SK-N-DZ (cell line): ENCODE results near the gene BRAT1.
"Not testable (repeated sequence)": the region's sequence is repeated elsewhere in the genome, so short reads cannot be mapped to it uniquely, and the experiment has no call there.

Experiments used
- DNase-seq: peaks from one replicate; pipeline ENCODE4 v3.0.0-alpha.2; 2015; ENCODE audit warnings: low spot score

Gene BRAT1

DNA sequence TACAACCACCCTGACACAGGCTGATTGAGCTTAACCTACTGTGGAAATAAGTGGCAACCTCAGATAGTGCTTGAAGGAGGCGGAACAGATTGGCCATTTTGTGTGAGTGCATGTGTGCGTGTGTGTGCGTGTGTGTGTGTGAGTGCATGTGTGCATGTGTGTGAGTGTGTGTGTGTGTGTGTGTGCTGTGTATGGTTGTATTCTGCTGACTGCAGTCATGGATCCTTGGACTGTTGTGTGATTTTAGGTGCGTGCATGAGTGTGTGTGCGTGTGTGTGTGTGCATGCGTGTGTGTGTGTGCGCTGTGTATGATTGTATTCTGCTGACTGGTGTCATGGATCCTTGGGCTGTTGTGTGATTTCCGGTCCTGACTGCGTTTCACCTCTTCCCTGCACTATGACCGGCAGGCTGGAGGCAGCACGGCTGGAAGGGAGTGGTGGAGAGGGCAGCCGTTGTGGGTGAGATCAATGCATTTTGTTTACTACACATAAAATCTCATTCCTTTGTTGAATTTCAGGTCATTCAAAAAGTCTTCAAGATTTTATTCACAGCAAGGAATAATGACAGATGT, 9.7 kb upstream of the BRAT1 start:
- DNase-seq = no peak

DNA sequence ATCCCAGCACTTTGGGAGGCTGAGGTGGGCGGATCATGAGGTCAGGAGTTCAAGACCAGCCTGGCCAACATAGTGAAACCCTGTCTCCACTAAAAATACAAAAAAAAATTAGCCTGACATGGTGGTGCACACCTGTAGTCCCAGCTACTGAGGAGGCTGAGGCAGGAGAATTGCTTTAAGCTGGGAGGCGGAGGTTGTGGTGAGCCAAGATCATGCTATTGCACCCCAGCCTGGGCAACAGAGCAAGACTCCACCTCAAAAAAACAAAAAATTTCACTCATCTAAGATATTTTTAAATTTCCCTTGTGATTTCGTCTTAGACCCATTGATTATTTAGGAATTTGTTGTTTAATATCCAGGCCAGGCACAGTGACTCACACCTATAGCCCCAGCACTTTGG, 8.6 kb upstream of the BRAT1 start:
- DNase-seq = not testable (repeated sequence)

DNA sequence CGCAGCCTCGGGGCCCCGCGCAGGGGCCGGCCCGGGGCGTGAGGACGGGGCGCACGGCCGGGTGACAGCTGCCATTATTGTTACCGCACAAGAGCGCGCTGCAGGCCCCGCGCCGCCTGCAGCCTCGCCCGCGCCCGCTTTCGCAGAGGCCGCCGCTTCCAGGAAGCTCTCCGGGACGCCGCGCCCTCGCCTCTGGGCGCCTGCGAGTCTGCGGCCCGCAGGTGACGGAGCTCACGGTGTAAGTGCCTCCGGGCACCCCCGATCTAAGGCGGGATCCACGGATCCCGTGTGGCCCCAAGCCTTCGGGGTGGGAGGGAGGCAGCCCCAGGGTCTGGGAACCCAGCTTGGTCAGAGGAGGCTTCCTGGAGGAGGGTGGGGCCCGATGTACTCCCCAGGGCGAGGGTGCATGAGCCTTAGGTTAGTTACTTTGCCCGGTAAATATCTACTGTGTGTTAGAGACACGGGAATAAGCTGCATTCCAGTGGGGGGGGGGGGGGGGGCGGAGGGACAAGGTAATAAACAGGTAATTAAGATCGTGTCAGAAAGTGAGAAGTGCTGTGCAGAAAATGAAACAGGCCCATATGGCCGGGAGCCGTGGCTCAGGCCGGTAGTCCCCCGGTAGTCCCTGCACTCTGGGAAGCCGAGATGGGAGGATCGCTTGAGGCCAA, 4.1 kb upstream of the BRAT1 start:
- peak; percentile 16 for DNase-seq

DNA sequence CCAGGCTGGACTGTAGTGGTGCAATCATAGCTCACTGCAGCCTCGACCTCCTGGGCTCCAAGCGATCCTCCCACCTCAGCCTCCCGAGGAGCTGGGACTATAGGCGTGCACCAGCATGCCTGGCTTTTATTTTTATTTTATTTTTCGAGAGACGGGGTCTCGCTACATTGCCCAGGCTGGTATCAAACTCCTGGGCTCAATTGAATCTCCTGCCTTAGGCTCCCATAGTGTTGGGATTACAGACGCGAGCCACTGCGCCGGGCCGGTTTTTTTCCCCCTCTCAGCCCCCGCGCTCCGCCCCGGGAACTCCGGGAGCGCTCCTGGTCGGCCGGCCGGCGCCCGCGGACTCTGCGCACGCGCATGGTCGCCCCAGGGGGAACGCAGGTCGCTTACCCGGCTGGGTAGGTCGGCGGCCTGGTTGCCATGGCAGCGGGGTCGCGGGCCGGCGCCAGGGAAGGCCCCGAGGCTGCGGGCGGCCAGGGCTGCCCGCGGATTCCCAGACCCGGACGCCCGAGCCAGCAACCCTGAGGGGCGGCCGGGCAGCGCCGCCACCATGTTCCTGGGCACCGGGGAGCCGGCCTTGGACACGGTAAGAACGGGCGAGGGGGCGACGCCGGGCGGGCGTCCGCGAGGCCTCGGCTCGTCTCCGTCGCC, 3.4 kb upstream of the BRAT1 start, which contains the start of gene IQCE:
IQCE (plus strand) TSS at position 351 of the 654 bp plus-strand sequence; CDS start at position 554, 203 bp downstream.
- peak; percentile 89 for DNase-seq

DNA sequence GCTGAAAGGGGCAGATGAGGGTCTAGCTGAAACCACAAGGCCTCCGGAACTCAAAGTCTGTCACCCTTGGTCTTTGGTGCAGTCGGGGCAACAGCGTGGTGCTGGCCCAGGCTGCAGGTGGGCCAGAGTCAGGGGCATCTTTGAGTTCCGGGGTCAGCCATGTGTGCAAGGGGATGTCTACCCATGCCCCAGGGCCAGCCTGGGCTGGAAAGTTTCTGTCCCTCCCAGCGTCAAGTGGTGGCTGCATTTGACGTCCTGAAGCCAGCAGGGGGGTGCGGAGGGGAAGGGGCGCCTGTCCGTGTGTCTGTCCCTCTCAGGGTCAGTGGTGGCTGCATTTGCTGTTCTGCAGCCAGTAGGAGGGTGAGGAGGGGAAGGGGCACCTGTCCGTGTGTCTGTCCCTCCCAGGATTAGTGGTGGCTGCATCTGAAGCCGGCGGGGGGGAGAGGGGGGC, 638 bp downstream of the BRAT1 start:
- DNase-seq = peak; percentile 21

DNA sequence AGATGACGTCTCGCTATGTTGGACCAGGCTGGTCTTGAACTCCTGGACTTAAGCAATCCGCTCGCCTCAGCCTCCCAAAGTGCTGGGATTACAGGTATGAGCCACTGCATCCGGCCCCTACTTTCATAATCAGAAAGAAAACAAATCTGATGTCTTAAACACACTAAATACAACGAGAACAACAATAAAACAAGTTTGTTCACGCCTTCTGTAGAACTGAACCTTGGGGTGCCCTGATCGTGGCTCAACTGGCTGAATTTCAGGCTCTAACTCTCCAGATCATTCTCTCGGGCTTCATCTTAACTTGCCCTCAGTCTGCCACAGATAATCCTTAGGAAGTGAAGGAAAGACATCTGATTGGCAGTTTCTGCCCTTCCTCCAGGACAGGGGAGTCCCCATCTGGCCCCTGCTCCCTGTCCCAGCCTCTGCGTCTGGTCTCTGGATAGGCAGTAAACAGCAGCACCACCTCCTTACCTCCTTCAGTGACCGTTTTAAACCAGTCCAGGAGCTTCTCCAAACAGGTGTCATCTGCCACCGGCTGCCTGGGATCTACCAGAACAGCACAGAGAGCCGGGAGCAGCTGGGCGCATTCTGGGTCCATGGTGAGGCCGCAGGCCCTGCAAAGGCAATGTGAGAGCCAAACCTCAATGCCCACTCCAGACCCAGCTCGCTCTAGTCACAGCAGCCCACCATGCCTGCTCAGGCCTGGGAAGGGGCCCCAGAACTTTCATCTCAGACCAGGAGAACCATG, 1.3 kb downstream of the BRAT1 start:
- DNase-seq = peak; percentile 18

DNA sequence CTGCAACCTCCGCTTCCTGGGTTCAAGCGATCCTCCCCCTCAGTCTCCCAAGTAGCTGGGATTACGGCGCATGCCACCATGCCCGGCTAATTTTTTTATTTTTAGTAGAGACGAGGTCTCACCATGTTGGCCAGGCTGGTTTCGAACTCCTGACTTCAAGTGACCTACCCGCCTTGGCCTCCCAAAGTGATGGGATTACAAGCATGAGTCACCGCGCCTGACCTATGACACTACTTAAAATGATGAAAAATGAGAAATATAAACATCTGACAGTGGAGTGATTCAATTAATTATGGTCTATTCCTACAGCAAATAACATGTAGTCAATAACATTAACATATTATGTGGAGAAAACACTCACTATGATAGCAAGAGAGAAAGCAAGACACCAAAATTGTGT, 2.2 kb downstream of the BRAT1 start:
- no peak for DNase-seq

DNA sequence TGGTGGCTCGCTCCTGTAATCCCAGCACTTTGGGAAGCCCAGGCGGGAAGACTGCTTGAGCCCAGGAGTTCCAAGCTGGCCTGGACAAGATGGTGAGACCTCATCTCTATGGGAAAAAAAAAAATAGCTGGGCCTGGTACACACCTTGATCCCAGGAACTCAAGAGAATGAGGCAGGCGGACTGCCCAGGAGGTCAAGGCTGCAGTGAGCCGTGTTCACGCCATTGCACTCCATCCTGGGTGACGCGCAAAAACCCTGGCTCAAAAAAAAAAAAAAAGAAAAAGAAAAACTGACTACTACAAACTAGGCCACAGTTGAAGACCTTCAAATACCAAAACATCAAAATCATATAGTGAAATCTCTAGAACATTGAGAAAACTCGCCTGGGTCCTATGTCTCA, 3.9 kb downstream of the BRAT1 start:
- no peak for DNase-seq

DNA sequence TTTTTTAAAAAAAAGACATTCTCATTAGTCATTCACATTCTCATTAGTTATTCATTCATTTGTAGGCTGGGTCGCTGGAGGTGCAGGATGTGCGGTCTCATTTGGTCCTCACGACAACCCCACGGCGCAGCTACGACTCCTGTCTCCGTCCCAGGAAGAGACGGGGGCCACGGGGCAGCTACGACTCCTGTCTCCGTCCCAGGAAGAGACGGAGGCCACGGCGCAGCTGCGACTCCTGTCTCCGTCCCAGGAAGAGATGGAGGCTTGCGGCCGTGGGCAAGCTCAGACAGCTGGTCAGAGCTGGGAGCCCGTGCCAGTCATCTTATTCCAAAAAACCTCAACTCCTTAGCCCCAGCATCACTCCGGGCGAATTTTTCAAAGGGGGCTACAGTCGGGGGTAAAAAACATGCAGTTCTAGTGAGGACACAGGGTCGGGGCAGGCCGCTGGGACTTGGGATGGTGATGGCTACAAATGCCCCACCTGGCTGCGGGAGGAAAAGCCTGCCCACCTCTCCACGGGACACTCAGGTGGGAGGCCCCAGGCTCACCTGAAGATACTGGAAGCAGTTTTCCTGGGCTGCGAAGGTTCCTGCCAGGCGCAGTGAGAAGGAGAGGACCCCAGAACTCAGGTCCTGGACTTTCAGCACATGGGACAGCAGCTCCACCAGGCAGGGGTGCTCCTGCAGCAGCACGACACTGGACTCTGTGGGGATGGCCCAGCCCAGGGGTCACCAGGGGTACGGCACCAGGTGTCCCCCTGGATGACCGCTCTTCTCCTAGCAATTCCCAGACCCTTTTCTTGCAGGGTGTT, 8.3 kb downstream of the BRAT1 start:
- no peak for DNase-seq

DNA sequence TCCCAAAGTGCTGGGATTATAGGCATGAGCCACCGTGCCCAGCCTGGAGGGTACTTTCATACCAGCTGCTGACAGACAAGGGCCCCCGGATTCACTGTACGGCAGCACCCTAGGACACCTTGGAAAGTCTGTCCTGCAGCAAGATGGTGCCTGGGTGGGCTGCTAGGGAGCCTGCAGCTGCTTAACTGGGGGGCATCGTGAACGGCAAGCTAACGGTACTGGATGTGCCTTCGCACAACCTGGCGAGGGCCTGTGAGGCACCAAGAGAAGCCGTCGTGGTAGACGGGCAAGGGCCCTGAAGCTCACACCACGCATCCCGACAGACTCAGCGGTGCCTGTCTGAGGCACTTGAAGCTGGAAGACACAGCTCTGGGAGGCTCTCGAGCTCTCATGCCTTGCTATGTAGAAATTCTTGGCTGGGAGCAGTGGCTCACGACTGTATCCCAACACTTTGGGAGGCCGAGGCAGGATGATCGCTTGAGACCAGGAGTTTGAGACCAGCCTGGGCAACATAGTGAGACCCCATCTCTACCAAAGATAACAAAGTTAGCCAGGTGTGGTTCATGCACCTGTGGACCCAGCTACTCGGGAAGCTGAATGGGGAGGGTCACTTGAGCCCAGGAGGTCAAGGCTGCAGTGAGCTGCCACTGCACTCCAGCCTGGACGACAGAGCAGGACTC, 9.4 kb downstream of the BRAT1 start:
- DNase-seq = no peak

DNA sequence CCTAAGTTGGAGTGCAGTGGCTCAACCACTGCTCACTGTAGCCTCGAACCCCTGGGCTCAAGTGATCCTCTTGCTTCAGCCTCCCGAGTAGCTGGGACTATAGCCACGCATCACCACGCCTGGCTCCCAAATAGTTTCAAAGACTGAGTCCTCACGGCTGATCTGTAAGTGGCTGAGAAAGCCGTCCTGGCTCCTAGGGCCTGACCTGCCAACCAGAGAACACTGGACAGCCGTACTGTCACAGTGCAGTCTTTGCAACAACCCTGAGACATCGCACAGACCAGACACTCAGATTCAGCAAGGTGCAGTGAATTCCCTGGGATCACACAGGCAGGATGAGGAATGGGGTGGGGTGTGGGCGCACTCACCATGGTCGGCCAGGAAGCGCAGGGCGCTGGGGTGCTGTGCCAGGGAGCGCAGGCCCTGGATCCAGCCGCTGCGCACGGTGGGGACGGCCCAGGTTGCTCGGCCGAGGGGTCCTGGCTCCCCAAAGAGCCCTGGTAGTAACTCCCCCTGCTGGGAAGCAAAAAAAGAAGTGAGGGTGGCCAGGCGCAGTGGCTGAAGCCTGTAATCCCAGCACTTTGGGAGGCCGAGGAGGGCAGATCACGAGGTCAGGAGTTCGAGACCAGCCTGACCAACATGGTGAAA, 10.7 kb downstream of the BRAT1 start:
- no peak for DNase-seq

DNA sequence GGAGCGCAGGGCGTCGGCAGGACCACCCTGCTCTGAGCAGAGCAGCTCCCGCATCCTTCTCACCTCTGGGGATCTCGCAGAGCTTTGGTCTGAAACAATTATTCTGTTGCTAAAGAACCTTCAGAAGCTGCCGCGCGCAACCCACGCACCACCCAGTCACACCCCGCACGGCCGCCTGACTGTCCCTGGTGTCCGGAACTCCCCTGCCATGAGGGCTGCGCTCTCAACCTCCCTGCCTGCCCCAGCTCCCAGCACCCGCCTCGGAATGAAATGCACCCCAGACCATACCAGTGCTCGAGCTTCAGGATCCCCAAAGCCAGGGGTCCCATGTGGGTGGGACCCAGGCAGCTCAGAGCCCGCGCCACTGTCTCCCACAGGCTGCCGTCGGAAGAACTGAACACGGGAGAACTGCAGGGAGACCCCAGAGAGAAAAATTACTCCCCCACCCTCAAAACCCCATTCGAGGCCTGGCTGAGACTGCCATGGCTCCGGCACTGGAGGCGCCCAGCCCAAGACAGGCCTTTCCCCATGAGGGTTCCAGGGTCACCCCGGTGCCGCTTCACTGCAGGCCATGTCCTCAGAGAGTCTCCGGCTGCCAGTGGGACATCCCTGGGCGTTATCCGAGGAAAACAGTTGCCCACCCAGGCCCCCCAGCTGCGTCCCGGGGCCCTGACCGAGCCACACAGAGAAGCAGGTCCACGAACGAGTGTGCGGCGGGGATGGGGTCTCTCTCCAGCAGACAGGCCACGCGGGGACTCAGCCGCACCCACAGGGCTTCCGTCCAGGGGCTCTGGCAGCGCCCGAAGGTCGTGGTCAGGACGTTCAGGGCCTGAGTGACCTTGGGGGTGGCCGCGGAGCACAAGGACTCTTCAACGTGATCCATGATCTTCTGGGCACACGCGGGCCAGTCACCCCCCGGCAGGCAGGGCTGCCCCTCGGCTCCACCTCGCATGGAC, 12.1 kb downstream of the BRAT1 start:
- no peak for DNase-seq

DNA sequence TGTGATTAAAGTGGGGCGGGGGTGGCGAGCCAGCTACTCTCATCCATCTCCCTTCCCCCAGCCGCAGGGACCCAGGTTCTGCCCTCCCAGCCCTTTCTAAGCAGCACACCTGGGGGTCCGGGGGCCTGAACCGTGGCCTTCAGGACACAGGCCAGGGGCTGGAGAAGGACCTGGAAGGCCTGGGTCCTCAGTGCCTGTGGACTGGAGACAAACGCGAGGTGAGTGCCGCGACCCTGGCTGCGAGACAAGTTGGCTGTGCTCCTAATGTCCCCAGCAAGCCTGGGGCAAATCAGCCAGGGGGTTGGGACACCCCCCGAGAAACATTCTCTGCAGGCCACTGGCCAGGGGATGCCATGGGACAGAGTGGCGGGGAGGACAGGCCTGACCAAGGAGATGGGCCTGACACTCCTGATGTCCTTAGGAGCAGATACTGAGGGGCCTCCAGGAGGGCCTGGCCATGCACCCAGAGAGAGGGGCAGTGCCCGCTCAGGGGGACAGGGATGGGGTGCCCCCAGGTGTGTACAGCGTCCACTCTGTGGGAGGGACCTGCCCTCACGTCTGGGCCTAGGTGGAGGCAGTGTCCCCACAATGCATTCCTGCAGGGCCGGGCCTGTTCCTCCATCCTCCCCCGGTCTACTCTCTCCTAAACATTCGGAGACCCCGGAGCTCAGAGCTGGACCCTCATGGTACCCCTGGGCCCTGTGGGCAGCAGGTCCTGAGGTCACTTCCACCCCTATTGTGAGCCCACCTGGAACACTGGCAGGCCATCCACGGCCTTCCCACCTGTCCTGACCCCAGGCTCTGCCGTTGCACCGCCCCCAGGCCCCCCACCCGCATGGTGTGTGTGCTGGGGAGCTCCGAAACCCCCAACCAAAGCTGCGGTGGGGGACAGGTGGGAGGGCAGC, 13.1 kb downstream of the BRAT1 start:
- DNase-seq = no peak

DNA sequence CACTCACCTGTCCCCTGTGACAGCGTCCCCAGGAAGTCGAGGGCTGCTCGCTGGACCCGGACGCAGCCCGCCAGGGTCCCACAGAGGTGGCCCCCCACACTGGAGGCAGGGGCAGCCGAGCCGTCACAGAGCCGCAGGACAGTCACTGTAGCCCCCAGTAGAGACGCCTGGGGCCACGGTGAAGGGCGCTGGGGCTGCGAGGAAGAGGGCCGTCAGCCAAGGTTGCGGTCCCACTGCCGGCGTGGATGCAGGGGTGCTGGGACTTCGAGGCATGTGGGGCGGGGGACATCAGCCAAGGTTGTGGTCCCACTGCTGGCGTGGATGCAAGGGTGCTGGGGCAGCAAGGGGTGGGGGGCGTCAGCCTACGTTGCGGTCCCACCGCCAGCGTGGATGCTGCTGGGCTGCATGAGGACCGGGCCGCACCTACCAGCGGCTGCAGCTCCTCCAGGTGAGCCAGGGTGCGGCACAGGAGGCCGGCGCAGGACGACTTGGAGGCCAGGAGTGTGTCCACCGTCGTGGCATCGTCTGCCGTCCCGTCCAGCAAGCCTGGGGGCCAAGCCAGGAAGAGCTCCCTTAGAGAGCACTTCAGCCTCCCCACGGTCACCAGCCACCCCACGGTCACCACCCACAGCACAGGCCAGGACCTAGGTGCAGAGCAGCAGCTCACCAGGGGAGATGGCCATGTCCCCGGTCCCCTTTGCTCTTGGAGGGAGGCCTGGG, 13.9 kb downstream of the BRAT1 start:
- no peak for DNase-seq

DNA sequence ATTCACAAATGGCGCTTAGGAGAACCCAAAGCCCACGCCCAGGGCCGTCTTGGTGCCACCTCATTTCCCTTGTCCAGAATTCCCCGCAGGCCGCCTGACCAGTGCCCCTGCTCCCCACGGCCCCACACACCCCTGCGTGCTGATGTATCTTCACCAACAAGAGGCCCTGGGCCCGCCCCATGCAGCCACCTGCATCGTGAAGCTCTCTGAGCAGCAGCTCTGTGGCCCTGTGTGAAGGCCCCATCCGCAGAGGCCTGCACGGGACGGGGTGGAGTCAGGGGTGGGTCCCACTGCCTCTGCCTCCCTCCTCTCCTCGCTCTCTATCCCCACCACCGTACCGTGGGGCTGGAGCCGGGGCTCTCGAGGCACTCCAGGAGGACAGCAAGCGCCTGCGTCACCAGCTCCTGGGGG, 14.7 kb downstream of the BRAT1 start:
- no peak for DNase-seq

DNA sequence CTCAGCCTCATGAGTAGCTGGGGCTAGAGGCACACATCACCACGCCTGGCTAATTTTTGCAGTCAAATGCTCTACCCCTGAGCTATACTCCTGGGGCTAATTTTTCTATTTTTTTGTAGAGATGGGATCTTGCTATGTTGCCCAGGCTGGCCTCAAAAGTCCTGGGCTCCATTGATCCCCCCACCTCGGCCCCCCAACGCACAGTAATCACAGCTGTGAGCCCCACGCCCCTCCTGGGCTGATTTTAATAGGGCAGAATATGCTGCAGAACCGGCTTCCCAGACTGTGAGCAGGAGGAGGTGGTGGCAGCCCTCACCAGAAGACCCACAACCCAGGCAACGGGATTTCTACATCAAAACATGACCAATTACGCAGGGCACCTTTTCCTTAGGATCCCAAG, 15.2 kb downstream of the BRAT1 start:
- no peak for DNase-seq
